WTC11 (cell line): ENCODE data around the gene KDM6B. TPM values are rescaled to one million over a fixed set of nuclear protein-coding genes. Genes with fewer than 3 reads are reported as not detected.

ENCODE experiments used
- ATAC-seq: fragments of 200-7000 bp; cut with Tn5 transposase; 2 replicates; pipeline ENCODE4 v1.10.0; 2021; ENCODE audit warnings: mild to moderate bottlenecking, moderate library complexity
- CTCF ChIA-PET: fragments of 300-600 bp; sonication (Branson Sonifier 250); formaldehyde crosslinking; loops from one replicate; lab custom pipeline; 2021; ENCODE audit warnings: antibody characterized with exemption; lab: Charles Lee
- POLR2A ChIA-PET: fragments of 350-600 bp; sonication (Branson Sonifier 250); formaldehyde crosslinking; loops from one replicate; lab custom pipeline; 2021; ENCODE audit warnings: antibody characterized with exemption; lab: Charles Lee
- DNase-seq: peaks from one replicate; pipeline ENCODE4 v3.0.0; 2021; ENCODE audit warnings: low spot score
- H3K27ac Mint-ChIP-seq: 2 replicates; pipeline ENCODE4 v1.8.0; 2021; ENCODE audit warnings: mixed read lengths
- H3K27me3 Mint-ChIP-seq: 2 replicates; pipeline ENCODE4 v1.8.0; 2021; ENCODE audit warnings: low read depth, mild to moderate bottlenecking, moderate library complexity, mixed read lengths
- H3K36me3 Mint-ChIP-seq: 2 replicates; pipeline ENCODE4 v1.8.0; 2021; ENCODE audit warnings: mixed read lengths
- H3K4me1 Mint-ChIP-seq: 2 replicates; pipeline ENCODE4 v1.8.0; 2022; ENCODE audit warnings: mixed read lengths
- H3K4me3 Mint-ChIP-seq: 2 replicates; pipeline ENCODE4 v1.8.0; 2021; ENCODE audit warnings: mild to moderate bottlenecking, moderate library complexity, mixed read lengths
- H3K9me3 Mint-ChIP-seq: 2 replicates; pipeline ENCODE4 v1.8.0; 2021; ENCODE audit warnings: mixed read lengths
- E2F4 ChIP-seq: sonication (generic); formaldehyde crosslinking; IDR thresholded peaks from 2 replicates; pipeline ENCODE4 v1.8.1; 2022; ENCODE audit warnings: low read depth, mild to moderate bottlenecking, moderate library complexity, missing genetic modification reagents, borderline replicate concordance
- GRHL2 ChIP-seq: fragments of 250-450 bp; sonication (Bioruptor Pico); IDR thresholded peaks from 2 replicates; pipeline ENCODE4 v1.8.0; 2022; ENCODE audit warnings: mild to moderate bottlenecking, moderate library complexity; ENCODE audit not compliant: insufficient replicate concordance, severe bottlenecking
- GTF2I ChIP-seq: fragments of 250-450 bp; sonication (Bioruptor Pico); conservative IDR thresholded peaks from 2 replicates; pipeline ENCODE4 v1.4.0; 2021; ENCODE audit warnings: mild to moderate bottlenecking
- MXD4 ChIP-seq: fragments of 250-450 bp; sonication (Bioruptor Pico); IDR thresholded peaks from 2 replicates; pipeline ENCODE4 v1.8.0; 2021; ENCODE audit warnings: mild to moderate bottlenecking, moderate library complexity, borderline replicate concordance
- MYBL2 ChIP-seq: sonication (generic); formaldehyde crosslinking; IDR thresholded peaks from 2 replicates; pipeline ENCODE4 v1.8.1; 2023; ENCODE audit warnings: mild to moderate bottlenecking, moderate library complexity, missing genetic modification reagents
- NFE2L1 ChIP-seq: sonication (generic); formaldehyde crosslinking; IDR thresholded peaks from 2 replicates; pipeline ENCODE4 v1.8.1; 2023; ENCODE audit warnings: missing genetic modification reagents
- NFYB ChIP-seq: sonication (generic); formaldehyde crosslinking; conservative IDR thresholded peaks from 2 replicates; pipeline ENCODE4 v1.8.0; 2022; ENCODE audit warnings: low read depth, missing genetic modification reagents
- NR3C1 ChIP-seq: sonication (generic); formaldehyde crosslinking; conservative IDR thresholded peaks from 2 replicates; pipeline ENCODE4 v1.8.1; 2023; ENCODE audit warnings: low read depth, mild to moderate bottlenecking, missing genetic modification reagents
- OVOL2 ChIP-seq: fragments of 250-450 bp; sonication (Bioruptor Pico); IDR thresholded peaks from 2 replicates; pipeline ENCODE4 v1.9.0; 2021; ENCODE audit warnings: mild to moderate bottlenecking, borderline replicate concordance
- PREB ChIP-seq: sonication (generic); formaldehyde crosslinking; IDR thresholded peaks from 2 replicates; pipeline ENCODE4 v1.8.1; 2022; ENCODE audit warnings: mild to moderate bottlenecking, missing genetic modification reagents, moderate library complexity, borderline replicate concordance
- SMAD3 ChIP-seq: sonication (generic); formaldehyde crosslinking; IDR thresholded peaks from 2 replicates; pipeline ENCODE4 v1.8.0; 2022; ENCODE audit warnings: missing genetic modification reagents, mild to moderate bottlenecking, borderline replicate concordance
- SOX15 ChIP-seq: fragments of 250-450 bp; sonication (Bioruptor Pico); IDR thresholded peaks from 2 replicates; pipeline ENCODE4 v1.9.0; 2021; ENCODE audit warnings: mild to moderate bottlenecking
- TCF7 ChIP-seq: sonication (generic); formaldehyde crosslinking; IDR thresholded peaks from 2 replicates; pipeline ENCODE4 v1.8.0; 2022; ENCODE audit warnings: mild to moderate bottlenecking, low read depth, missing genetic modification reagents, moderate library complexity
- ZNF121 ChIP-seq: sonication (generic); formaldehyde crosslinking; IDR thresholded peaks from 2 replicates; pipeline ENCODE4 v1.8.0; 2023; ENCODE audit warnings: missing genetic modification reagents
- ZNF219 ChIP-seq: sonication (generic); formaldehyde crosslinking; IDR thresholded peaks from 2 replicates; pipeline ENCODE4 v1.8.0; 2023; ENCODE audit warnings: missing genetic modification reagents, mild to moderate bottlenecking, borderline replicate concordance
- total RNA-seq: library from RNA; stranded (reverse); gene quantifications from 3 replicates; pipeline ENCODE4 v1.2.3, GENCODE V29; 2021
- TF ChIP-seq, protein P1 (sequence below): sonication (generic); formaldehyde crosslinking; IDR thresholded peaks from 2 replicates; pipeline ENCODE4 v1.8.0; 2022; ENCODE audit warnings: mild to moderate bottlenecking, missing genetic modification reagents
- TF ChIP-seq, protein P2 (sequence below): fragments of 250-450 bp; sonication (Bioruptor Pico); IDR thresholded peaks from 2 replicates; pipeline ENCODE4 v1.9.0; 2021; ENCODE audit warnings: mild to moderate bottlenecking, borderline replicate concordance
- TF ChIP-seq, protein P3 (sequence below): sonication (generic); formaldehyde crosslinking; IDR thresholded peaks from 2 replicates; pipeline ENCODE4 v1.8.0; 2023; ENCODE audit warnings: missing genetic modification reagents

Gene KDM6B
- total RNA-seq, 1 experiment from 2014 or later: 13.2 TPM

GRCh38 chr17:7839876-7840261, 5.9 kb downstream of the KDM6B start:
- Mint-ChIP-seq H3K27me3 (peaks cover 47% of the 10 kb centered on the region), H3K4me3 (no peak overlapping the region), H3K27ac (no peak overlapping the region), H3K36me3 (no peaks in the 10 kb centered on the region), H3K9me3 (no peaks in the 10 kb centered on the region), H3K4me1 (peaks cover 40% of the 10 kb centered on the region)
- TF ChIP-seq MYBL2 (CRISPR knock-in tag) (no peak), SOX15 (CRISPR knock-in tag) (no peak), NFYB (no peak), SMAD3 (CRISPR knock-in tag) (no peak), OVOL2 (CRISPR knock-in tag) (no peak), NFE2L1 (CRISPR knock-in tag) (no peak), MXD4 (CRISPR knock-in tag) (no peak), ZNF121 (no peak)
- TF ChIP-seq, protein P1, sequence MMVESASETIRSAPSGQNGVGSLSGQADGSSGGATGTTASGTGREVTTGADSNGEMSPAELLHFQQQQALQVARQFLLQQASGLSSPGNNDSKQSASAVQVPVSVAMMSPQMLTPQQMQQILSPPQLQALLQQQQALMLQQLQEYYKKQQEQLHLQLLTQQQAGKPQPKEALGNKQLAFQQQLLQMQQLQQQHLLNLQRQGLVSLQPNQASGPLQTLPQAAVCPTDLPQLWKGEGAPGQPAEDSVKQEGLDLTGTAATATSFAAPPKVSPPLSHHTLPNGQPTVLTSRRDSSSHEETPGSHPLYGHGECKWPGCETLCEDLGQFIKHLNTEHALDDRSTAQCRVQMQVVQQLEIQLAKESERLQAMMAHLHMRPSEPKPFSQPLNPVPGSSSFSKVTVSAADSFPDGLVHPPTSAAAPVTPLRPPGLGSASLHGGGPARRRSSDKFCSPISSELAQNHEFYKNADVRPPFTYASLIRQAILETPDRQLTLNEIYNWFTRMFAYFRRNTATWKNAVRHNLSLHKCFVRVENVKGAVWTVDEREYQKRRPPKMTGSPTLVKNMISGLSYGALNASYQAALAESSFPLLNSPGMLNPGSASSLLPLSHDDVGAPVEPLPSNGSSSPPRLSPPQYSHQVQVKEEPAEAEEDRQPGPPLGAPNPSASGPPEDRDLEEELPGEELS (CRISPR knock-in tag): no peak
- no peak for DNase-seq
- no peak for ATAC-seq
- CTCF ChIA-PET: no interaction called here
- POLR2A ChIA-PET: no interaction called here

- no peak overlapping the region for H3K27ac Mint-ChIP-seq
- H3K4me1 Mint-ChIP-seq: peaks cover 43% of the 10 kb centered on the region
- CTCF ChIA-PET: no interaction called here
- peak overlapping the region; percentile 81 for H3K4me3 Mint-ChIP-seq
- TF ChIP-seq TCF7 (CRISPR knock-in tag): no peak
- TF ChIP-seq PREB: no peak
- no peak for TF ChIP-seq NR3C1 (CRISPR knock-in tag)
- TF ChIP-seq, protein P2, sequence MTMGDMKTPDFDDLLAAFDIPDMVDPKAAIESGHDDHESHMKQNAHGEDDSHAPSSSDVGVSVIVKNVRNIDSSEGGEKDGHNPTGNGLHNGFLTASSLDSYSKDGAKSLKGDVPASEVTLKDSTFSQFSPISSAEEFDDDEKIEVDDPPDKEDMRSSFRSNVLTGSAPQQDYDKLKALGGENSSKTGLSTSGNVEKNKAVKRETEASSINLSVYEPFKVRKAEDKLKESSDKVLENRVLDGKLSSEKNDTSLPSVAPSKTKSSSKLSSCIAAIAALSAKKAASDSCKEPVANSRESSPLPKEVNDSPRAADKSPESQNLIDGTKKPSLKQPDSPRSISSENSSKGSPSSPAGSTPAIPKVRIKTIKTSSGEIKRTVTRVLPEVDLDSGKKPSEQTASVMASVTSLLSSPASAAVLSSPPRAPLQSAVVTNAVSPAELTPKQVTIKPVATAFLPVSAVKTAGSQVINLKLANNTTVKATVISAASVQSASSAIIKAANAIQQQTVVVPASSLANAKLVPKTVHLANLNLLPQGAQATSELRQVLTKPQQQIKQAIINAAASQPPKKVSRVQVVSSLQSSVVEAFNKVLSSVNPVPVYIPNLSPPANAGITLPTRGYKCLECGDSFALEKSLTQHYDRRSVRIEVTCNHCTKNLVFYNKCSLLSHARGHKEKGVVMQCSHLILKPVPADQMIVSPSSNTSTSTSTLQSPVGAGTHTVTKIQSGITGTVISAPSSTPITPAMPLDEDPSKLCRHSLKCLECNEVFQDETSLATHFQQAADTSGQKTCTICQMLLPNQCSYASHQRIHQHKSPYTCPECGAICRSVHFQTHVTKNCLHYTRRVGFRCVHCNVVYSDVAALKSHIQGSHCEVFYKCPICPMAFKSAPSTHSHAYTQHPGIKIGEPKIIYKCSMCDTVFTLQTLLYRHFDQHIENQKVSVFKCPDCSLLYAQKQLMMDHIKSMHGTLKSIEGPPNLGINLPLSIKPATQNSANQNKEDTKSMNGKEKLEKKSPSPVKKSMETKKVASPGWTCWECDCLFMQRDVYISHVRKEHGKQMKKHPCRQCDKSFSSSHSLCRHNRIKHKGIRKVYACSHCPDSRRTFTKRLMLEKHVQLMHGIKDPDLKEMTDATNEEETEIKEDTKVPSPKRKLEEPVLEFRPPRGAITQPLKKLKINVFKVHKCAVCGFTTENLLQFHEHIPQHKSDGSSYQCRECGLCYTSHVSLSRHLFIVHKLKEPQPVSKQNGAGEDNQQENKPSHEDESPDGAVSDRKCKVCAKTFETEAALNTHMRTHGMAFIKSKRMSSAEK (CRISPR knock-in tag): no peak
- TF ChIP-seq GRHL2 (CRISPR knock-in tag): no peak
- no peak for TF ChIP-seq SMAD3 (CRISPR knock-in tag)
- TF ChIP-seq, all 79 proteins: peak for 0
- no peaks in the 10 kb centered on the region for H3K9me3 Mint-ChIP-seq
- no peaks in the 10 kb centered on the region for H3K36me3 Mint-ChIP-seq
- POLR2A ChIA-PET: no interaction called here
- H3K27me3 Mint-ChIP-seq: peaks cover 48% of the 10 kb centered on the region
- DNase-seq: no peak
- ATAC-seq: no peak
These were observed 6.4 kb downstream of the KDM6B start for GRCh38 chr17:7840441-7840840.

DNA sequence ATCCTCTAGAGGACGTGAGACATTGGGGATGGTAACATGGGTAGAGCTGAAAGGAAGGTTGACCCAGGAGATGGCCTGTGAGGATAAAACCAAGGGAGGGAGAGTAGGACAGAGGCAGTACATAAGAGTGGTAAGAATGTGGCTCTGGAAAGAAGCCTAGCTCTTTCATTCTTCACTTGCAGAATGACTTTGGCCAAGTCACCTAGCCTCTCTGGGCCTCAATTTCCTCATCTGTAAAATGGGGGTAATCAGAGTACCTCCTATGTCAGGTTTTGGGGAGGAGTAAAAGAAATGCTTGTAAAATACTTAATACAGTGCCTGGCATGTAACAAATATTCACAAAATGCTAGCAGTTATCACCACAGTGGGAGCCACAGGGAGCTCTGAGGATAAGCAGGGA, 6.9 kb downstream of the KDM6B start:
- H3K27me3 Mint-ChIP-seq: peaks cover 51% of the 10 kb centered on the region
- no peaks in the 10 kb centered on the region for H3K9me3 Mint-ChIP-seq
- TF ChIP-seq, protein P3, sequence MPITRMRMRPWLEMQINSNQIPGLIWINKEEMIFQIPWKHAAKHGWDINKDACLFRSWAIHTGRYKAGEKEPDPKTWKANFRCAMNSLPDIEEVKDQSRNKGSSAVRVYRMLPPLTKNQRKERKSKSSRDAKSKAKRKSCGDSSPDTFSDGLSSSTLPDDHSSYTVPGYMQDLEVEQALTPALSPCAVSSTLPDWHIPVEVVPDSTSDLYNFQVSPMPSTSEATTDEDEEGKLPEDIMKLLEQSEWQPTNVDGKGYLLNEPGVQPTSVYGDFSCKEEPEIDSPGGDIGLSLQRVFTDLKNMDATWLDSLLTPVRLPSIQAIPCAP: no peak
- TF ChIP-seq GTF2I (CRISPR knock-in tag) (no peak), ZNF219 (CRISPR knock-in tag) (no peak), E2F4 (CRISPR knock-in tag) (no peak)
- CTCF ChIA-PET: no interaction called here
- peak overlapping the region; percentile 81 for H3K4me3 Mint-ChIP-seq
- ATAC-seq (no peak), DNase-seq (no peak)
- no peaks in the 10 kb centered on the region for H3K36me3 Mint-ChIP-seq
- POLR2A ChIA-PET: interaction anchor here (0.5 kb wide), 1 partner anchor 90 kb away, joined by 6 read pairs; no protein-coding TSS in a partner anchor
- peaks cover 43% of the 10 kb centered on the region for H3K4me1 Mint-ChIP-seq
- 0 out of 2 replicates have a peak overlapping the region, but pooled peaks have one; percentile 22 for H3K27ac Mint-ChIP-seq
